ENCODE measurements around the gene TRAF3IP1.
"Not testable (repeated sequence)": the region's sequence is repeated elsewhere in the genome, so short reads cannot be mapped to it uniquely, and the experiment has no call there.

Gene TRAF3IP1

DNA sequence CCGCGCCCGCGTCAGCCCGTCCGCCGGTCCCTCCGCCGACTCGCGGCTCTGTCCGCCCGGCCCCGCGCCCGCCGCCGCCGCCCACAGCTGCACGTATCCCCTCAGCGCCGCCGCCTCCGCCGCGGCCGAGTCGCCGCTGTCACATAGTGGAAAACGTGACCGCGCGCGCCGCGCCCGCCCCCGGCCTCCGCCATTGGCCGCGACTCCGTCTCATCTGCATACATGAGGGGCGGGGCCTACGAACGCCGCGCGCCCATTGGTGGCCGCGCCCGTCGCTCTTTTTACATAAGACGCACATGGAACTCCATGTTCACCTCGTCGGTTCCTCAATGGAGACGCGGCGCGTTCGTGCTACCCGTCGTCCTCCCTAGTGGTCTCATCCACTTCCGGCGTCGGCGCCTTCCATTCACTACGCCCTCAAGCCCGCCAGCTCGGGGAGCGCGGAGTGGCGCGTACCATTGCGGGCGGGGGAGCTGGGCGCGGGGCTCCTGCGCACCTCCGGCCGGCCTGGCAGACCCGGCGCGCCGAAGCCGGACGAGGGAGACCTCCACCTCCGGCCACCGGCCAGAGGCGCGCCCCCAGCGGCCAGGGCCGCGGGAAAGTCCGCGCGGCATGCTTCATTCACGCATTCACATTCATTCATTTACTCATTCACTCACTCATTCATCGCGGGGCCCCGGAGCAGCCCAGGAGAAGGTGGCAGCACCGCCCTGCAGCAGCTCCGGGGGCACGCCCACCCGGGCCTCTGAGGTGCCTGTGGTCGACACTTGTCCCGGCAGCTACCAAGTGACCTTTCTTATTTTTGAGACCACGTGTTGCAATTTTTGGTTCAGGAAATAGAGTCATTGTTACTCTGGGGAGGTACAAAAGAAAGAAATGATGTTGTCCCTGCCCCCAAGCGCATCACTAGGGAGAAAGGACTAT, 31.4 kb upstream of the TRAF3IP1 start:
- DNase-seq: peak; percentile 98

DNA sequence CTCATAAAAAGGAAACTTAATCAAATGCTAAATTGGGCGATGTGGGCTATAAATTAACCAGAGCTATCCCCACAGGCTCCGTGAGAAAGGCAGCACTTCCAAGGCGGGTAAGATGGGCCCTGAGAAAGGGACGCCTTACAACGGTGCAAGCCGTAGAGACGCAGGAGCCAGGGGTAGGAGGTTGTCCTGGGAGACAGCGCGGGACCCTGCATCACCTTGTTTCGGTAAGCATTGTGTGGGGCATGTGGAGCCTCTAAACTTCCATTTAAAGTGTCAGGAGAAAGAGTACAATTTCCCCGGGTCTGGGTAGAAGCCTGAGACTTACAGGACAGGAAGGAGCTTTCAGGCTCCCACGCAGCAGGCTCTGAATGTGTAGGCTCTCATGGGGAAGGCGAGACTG, 30.7 kb upstream of the TRAF3IP1 start:
- no peak for DNase-seq

DNA sequence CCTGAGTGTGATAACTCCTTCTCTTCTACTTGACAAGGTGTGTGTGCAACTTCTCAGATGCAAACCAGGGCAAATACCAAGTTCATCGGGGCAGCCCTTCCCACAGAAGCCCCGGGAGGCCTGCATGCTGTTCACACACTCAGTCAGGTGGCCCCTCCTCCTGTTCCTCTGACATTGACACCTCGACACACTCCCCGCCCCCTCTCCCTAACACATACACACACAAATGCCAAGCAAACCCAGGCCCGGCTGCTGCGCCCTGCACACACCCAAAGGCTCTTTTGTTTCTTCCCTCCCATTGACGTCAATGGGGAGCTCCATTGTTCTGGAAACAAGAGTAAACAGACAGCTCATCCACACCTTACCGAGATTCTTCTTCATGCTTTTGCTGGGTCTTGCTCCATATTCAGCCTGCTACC, 30.2 kb upstream of the TRAF3IP1 start:
- no peak for DNase-seq

DNA sequence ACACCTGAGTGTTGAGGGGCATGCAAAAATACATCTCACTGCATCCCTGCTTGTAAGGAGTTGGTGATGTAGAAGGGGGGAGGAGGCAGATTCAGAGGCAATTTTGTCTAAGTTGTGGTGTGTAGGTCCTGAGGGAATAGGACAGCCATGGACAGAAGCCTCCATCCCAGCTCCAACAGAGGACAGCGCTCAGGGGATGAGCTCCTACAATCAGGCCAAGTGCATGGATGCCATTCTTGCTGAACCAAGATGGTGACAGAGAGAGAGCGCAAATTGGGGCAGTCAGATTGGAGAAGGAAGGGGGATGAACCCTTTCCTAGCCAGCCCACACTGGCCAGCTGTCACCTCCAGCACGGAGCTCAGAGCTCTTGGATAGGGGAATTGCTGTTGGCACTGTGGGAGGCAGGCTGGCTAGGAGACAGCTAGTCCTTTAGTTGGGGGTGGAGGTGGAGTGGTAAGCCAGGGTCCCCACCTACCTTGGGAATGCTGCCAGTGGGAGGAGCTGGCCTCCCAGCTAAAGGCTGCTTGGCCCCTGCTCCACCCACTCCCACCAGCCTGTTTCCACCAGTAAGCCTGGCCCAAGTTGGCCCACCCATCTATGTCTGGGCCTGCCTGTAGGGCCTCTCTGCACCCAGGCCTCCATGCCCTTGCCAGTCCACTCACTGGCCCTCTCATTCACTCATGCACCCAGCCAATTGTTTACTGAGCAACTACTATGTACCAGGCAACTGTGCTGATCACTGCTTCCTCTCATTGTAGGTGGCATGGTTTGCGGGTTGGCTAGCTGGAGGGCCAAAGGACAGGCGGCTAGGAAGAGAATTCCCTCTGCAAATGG, 29.4 kb upstream of the TRAF3IP1 start:
- DNase-seq: no peak

DNA sequence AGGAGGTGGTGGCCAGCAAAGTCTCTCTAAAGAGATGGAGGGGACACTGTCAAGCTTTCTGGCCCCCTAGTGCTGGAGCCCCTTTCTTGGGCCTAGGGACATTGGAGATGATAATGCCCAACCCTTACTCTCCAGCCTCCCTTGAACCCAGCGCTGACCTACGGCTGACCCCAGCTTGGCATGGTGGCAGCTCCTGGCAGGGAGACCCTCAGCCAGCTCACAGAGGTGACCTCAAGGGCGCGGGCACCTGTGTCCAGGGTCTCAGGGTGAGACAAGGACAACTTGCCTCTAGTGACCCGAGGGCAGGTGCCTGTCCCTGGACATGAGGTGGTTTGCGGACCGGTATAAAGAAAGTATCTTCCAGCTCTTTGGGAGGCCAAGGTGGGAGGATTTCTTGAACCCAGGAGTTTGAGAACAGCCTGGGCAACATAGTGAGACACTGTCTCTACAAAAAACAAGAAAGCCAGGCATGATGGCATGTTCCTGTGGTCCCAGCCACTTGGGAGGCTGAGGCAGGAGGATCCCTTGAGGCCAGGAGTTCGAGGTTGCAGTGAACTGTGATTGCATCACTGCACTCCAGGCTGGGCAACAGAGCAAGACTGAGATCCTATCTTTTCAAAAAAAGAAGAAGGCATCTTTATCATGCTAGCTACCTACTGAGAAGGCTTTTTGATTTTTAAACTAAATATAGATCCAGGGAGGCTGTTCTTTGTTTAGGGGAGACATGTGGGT, 28.6 kb upstream of the TRAF3IP1 start:
- no peak for DNase-seq

DNA sequence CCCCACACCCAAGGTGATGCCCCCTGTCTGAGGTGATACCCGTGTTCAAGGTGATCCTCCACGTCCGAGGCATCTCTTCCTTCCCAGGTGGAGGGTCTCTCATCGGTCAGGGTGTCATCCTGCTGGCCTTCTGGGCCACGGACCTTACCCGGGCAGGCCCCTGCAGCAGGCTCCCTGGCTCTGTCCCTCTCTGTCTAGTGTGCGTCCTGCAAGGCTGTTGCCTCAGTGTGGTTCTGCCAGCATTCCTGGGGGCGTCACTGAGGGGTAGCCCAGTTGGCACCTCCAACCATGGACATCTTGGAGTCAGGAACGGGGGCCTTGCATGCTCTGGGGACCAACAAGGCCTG, 26.3 kb upstream of the TRAF3IP1 start:
- DNase-seq: no peak

DNA sequence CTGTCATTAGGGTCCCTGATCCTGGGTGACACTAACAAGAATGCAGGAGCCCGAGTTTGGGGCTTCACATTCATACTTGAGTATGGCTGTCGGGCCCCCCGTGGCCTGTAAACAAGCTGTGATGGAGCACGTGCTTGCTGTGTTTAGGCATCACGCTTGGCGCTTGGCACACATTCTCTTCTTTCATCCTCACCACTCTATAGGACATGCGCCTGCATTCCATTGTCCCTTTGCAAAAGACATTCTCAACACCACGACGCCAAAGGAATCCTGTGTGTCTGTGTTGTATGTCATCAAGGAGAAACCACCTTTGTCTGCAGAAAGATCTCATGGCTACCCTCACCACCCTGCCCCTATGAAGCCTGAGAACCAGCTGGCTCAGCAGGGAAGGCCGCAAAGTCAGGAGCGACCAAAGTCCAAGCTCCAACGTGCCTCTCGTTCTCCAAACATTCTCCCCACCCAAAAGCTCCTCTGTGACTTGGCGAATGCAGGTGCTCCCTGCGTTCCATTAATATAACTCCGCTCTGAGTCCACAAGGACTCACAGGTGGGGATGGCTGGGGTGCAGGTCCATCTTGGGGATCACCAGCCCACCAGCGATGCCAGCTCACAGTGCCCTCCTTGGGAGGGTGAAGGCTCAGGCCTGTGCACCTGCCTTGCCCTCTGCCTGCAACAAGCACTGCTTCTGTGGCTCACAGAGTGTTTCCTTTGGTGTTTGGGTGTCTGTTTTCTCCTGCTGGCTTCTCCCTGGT, 25.8 kb upstream of the TRAF3IP1 start:
- DNase-seq: no peak

DNA sequence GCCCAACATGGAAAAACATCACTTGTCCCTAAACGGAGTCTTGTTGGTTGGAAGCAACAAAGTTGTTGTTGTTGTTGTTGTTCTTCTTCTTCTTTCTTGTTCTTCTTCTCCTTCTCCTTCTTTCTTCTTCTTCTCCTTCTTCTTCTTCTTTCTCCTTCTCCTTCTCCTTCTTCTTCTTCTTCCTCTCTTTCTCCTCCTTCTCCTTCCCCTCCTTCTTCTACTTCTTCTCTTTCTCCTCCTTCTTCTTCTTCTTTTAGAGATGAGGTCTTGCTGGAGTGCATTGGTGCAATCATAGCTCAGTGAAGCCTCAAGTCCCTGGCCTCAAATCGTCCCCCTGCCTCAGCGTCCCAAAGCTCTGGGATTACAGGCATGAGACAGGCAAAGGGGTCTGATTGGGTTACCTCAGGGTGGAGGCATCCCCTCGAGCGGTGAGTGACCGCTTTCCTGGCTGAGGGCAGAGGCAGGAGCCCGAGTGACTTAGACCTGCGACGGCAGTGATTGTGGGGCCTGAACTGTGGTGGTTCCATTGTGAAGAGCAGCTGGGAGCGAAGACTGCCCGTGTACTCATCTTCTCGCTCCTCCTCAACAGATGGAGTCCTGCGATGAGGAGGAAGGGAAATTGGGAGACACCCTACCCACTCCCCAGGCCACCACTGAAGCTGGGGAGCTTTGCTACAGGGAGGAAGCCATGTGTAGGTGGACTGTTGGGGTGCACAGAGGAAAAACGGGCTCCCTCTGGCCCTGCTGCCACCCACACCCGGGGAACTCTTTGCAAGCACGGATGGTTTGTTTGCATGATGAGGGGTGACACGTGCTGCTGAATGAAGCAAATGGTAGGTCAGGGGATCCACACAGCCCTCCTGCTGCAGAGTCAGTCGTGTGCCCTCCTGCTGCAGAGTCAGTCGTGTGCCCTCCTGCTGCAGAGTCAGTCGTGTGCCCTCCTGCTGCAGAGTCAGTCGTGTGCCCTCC, 24.9 kb upstream of the TRAF3IP1 start:
- no peak for DNase-seq

DNA sequence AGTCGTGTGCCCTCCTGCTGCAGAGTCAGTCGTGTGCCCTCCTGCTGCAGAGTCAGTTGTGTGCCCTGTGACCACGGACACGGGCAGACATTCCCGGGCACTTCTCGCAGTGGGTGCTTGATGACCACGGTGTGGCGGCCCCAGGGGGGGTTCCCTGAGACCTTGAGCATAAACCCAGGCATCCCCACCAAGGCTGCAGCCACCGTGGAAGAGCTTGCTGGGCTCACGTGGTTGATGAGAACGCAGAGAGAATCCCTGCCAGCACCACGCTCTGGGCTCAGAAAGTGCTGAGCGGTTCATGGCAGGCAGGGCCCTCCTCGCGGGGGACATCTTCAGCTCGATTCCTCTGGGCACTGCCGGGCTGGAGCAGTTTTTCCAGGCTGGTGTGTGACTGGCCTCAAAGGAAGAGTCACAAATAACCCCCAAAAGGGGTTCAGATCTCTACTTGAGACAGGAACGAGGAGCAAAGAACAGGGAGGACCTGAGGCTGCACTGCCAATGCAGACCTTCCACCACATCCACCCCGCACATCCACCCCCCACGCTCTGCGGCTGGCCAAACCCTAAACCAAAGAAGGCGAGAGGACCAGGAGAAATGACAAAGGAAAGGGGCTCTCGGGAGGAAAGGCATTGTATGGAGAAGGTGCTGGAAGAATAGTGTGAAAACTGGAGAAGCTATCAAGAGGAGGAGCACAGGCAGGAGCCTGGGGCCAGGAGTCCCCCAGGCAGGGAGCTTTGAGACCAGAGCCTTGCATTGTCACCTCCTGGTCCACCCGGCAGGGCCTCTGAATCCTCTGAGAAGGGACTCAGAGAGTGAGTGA, 23.5 kb upstream of the TRAF3IP1 start:
- no peak for DNase-seq

DNA sequence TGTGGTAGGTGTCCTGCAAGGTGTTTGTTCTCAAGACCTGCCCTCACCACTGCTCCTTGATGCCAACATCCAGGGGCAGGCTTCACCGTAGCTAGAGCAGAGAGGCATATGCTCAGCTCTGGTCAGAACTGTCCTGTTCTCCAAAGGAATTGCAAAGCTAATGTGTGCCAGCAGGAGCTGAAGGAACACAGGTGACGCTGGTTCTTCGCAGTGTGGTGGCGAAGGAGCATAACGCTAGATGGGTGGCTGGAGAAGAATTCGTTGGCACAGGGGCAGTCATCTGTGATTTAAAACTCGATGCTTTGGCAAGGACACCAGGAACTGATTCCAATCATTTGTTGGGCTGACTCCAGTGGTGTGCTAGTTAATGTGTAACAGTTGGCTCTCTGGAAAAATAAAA, 20.5 kb upstream of the TRAF3IP1 start:
- DNase-seq: no peak

DNA sequence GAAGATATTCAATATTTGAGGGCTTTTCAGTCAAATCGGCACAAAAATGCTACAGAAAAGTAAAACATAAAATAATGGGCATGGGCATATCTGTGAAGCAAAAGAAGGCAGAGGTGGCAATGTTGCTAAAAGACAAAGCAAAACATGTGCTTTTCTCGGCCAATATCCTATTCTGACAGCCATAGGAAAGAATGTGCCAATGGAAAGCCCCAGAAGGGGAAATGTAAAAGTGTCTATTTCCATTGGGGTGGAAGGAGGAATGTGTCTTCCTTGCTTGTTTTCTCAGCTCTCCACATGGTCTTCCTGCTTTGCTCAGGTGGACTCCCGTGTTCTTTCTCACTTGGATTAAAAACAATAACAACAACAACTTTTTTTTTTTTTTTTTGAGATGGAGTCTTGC, 18.2 kb upstream of the TRAF3IP1 start:
- DNase-seq: no peak

DNA sequence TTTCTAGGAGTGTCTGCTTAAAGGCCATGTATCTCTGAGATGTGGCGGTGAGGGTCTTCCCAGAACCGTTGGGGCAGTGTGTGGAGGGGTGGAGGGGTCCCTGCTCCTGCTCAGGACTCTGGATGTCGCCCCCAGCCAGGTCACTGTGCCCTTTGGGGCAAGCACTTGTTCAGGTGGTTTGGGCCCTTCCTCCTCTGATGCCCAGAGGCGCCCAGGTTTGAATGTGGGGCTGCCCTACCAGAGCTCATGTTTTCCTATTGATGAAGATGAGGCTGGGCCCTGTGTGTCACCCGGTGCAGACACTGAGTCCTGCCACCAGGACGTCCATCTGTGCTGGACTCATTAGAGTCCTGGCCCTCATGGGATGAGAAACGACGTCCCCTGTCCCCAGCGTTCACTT, 17.6 kb upstream of the TRAF3IP1 start:
- no peak for DNase-seq

DNA sequence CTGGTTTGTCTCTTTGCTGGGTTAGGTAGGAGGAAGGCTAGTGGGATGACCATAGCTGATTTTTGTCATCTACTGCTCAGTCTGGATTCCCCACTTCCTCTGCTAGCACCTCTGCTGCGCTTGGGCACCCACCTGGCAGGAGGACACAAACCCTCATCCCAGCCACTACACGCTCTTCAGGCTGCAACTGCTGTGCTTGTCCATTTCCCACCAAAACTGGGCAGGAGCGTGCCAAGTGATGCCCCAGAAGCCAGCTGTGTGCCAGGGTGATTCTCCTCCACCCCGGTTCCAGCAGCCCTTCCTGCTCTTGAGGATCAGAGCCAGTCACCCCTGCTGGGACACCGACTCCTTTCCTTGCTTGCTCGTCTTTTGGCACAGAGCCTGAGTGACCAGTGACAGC, 16.2 kb upstream of the TRAF3IP1 start:
- DNase-seq: no peak

DNA sequence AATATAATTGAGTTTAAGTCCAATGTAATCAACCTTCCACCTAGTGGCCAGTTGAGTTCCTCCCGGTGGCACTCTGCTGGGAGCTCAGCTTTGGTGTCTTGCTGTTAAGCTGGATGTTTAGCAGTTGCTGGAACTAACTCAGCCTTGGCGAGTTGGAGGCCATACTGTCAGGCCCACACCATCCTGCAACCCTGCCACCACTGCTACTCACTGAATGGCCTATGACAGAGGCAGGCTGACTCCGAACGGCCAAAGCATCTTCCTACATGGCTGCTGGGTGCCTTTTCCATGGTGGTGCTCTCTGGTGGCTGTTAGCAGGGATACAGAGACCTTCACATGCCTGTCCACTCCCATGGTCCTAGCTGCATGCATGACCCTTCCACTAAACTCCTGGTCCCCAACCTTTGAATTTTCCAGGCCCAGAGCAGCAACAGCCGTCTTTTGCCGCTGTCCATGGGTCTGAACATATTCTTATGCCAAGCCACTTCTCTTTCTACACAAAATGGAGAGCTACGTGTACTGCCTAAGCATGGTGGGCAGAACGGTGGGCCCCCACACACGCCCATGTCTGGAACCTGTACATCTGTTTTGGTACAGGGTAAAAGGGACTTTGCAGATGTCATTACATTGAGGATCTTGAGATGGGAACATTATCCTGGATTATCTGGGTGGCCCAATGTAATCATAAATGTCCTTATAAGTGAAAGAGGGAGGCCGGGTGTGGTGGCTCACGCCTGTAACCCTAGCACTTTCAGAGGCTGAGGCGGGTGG, 15.0 kb upstream of the TRAF3IP1 start:
- no peak for DNase-seq

DNA sequence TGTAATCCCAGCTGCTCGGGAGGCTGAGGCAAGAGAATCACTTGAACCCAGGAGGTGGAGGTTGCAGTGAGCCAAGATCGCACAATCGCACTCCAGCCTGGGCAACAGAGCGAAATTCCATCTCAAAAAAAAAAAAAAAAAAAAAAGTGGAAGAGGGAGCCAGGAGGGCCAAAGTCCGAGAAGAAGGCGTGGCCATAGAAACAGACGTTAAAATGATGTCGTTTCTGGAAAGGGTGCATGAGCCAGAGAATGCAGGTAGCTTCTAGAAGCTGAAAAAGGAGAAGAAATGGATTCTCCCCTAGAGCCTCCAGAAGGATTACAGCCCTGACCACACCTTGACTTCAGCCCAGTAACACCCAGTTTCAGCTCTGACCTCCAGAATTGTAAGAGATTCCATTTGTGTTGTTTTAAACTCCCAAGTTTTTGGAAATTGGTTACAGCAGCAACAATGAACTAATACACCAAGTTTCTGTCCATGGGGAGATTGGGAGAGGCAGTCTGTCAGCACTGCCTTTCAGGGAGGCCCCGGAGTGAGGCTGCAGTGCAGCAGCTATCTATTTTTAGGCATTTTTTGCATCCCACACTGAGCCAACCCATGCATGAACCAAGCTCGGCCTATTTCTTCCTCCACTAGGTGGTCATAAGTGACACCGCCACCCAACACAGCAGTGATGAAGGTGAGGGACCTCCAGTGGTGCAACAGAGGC, 14.2 kb upstream of the TRAF3IP1 start:
- DNase-seq: no peak

DNA sequence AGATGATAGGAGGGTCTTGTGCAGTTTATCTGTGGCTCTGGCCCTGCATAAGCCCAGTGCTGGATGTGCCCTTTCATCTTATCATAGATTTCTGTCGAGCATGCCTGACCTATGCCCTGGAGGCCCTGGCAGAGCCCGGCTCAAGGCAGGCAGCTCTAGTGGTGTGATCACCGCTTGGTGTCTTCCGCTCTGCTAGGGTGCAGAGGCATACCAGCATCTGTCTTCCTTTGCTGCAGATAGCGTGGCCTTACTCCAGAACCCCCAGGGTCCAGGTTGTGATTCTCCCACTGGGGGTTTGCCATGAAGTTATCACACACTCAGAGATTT, 13.7 kb upstream of the TRAF3IP1 start:
- no peak for DNase-seq

DNA sequence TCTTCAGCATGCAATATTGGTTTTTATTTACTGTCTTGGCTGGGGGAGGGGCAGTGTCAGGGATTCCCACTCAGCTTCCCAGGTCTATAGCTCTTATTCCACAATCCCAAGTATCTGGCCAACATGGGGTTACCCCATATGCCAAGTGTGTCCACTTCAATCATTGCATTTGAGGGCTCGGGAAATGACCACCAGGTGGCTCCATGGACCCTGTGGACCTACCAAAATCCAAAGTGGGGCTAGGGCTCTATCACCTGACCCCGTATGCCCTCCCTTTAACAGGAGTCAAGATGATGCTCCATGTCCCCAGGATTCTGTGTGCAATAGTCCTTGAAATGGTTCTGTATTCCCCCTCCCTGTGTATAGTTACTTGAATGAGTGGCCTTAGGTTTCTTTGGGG, 12.1 kb upstream of the TRAF3IP1 start:
- no peak for DNase-seq

DNA sequence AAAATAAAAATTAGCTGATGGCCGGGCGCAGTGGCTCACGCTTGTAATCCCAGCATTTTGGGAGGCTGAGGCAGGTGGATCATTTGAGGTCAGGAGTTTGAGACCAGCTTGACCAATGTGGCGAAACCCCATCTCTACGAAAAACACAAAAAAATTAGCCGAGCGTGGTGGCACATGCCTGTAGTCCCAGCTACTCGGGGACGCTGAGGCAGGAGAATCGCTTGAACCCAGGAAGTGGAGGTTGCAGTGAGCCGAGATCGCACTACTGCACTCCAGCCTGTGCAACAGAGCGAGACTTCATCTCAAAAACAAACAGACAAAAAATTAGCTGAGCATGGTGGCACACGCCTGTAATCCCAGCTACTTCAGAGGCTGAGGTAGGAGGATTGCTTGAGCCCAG, 9.6 kb upstream of the TRAF3IP1 start:
- not testable (repeated sequence) for DNase-seq

DNA sequence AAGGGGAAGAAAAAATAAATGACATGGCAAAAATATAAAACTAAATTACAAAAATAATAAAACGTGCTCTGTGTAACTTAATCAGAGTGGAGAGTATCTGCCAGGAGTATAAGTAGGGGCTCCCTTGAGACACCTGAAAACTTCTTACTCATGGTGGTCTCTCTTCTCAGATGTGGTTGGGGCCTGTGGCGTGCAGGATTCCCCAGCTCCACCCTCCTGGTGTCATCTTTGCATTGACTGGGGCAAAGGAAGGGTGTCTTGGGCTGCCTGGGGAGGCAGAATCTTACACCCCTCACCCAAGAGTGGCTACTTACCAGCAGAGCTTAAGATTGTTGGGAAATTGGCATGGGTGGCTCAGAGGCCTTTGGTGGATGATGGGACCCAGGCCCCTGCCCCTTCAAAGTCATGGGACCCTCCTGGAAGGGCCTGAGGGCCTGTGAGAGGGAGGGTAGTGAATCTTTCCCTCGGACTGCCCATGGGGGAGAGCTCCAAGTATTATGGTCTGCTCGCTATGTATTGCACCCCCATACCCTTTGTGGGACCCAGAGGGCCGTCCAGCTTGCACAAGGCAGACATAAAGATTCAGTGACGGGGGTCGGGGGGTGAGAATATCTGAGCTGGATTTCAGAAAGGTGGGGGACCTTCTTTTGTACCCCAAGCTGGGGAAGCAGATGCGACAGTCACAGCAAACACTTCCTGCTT, 6.9 kb upstream of the TRAF3IP1 start:
- no peak for DNase-seq

All from suppressor macrophage treated with lipopolysaccharide for 1 hour (primary cell).